Choroid plexus epithelial cell (primary cell): ENCODE data around the gene ABLIM2.

Experiments
- DNase-seq: peaks from one replicate; pipeline ENCODE4 v3.0.0-alpha.2; 2010; ENCODE audit warnings: low read depth
- H3K4me3 ChIP-seq: 2 replicates; pipeline ENCODE4 v1.5.1; 2011; ENCODE audit warnings: low read depth, mild to moderate bottlenecking, control low read depth, low read length, moderate library complexity
- TF ChIP-seq, protein P1 (sequence below): conservative IDR thresholded peaks from 2 replicates; pipeline ENCODE4 v1.5.1; 2011; ENCODE audit warnings: low read depth, mild to moderate bottlenecking, control low read depth, inconsistent platforms, low read length, moderate library complexity

Gene ABLIM2

GRCh38 chr4:7998447-7998846 lies 160.2 kb downstream of the ABLIM2 start:
- TF ChIP-seq, protein P1, sequence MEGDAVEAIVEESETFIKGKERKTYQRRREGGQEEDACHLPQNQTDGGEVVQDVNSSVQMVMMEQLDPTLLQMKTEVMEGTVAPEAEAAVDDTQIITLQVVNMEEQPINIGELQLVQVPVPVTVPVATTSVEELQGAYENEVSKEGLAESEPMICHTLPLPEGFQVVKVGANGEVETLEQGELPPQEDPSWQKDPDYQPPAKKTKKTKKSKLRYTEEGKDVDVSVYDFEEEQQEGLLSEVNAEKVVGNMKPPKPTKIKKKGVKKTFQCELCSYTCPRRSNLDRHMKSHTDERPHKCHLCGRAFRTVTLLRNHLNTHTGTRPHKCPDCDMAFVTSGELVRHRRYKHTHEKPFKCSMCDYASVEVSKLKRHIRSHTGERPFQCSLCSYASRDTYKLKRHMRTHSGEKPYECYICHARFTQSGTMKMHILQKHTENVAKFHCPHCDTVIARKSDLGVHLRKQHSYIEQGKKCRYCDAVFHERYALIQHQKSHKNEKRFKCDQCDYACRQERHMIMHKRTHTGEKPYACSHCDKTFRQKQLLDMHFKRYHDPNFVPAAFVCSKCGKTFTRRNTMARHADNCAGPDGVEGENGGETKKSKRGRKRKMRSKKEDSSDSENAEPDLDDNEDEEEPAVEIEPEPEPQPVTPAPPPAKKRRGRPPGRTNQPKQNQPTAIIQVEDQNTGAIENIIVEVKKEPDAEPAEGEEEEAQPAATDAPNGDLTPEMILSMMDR, result no peak
- DNase-seq, result no peak
- H3K4me3 ChIP-seq, result no peak overlapping the region

- TF ChIP-seq, protein P1, result no peak
- H3K4me3 ChIP-seq, result no peak overlapping the region
- no peak for DNase-seq
Measured at GRCh38 chr4:7995866-7996265, 162.7 kb downstream of the ABLIM2 start.

GRCh38 chr4:7995135-7995534 lies 163.5 kb downstream of the ABLIM2 start:
- DNase-seq, result no peak
- H3K4me3 ChIP-seq, result no peak overlapping the region
- TF ChIP-seq, protein P1, result no peak

DNA sequence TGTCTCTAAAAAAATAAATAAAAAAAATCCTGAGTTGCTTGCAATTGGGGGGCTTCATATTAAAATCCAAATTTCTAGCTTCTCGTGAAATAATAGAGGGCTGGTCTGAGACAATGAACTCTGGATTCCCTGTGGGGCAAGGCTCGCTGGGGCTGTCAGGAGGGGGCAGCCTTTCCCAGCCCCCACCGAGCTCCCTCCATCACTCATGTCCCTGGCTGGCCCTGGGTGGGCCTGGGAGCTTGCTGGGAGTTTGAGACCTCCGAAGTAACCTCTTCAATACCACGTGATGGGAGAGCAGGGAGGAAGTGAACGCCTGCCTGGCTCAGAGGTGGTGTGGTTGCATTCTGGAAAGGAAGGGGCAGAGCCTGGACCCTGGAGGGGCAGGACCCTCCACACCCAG lies 164.9 kb downstream of the ABLIM2 start:
- H3K4me3 ChIP-seq, result no peak overlapping the region
- TF ChIP-seq, protein P1, result no peak
- no peak for DNase-seq

DNA sequence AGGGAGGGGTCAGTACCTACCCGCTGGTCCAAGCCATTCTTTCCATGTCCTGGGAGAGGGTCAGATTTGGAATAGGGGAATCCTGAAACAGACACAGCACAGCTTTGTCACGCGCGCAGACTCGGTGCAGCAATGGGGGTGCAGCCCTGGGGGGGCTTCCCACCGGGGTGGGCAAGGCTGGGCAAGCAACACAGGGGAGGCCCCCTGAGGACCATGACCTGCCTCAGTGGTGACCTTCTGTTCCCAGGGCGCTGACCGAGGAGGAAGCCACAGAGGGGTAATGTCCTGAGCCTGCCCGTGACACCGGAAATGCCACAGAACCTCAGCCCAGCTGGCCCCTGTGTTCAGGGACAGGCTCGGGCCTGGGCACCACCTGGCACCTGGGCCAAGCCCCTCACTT lies 165.8 kb downstream of the ABLIM2 start:
- no peak for DNase-seq
- H3K4me3 ChIP-seq, result no peak overlapping the region
- TF ChIP-seq, protein P1, result no peak

DNA sequence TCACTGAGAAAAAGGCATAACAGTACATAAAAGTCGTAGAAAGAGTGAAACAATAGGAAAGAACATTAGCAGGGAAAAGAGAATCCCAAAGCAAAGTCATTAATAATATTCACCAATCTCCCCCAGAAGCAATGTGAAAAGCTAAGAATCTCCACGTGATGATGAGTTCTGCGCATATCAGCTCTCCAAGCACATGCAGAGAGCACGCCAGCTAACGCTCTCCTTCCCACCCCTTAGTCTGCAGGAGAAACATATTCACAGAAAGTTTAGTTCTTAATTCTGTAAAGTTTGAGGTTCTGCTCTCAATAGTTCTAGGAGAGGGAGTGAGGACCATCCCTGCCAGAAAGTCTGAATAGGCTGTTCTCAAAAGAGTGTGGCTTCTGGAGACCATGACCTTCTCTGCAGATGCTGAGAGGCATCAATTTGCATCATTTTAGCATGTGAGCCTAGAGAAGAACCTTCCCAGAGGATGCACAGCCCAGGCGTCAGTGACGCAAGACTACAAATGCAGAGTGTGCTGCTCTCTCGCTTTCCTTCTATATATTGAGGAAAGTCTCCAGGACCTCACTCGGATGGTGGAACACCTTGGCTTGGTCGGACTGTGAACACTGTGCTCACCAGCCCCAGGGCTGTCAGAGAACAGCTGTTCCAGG lies 167.7 kb downstream of the ABLIM2 start:
- TF ChIP-seq, protein P1, result no peak
- DNase-seq, result peak; percentile 13
- H3K4me3 ChIP-seq, result no peak overlapping the region

DNA sequence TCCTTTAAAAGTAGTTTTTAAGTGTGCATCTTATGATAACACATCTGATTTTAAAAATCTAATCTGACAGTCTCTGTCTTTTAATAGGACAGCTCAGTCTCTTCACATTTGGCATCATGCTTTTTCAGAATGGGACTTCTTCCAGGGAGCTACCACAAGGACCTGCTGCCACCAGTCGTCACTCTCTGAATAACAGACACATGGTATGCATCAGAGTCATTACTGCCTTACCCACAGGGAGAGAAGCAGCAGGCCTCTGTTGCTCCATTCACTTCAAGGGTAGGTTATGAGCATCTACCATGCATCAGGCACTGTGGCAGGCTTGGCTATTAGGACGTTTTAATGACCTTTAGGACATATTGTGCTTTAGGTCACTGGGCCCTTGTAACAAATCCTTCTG lies 169.0 kb downstream of the ABLIM2 start:
- DNase-seq, result no peak
- H3K4me3 ChIP-seq, result no peak overlapping the region
- TF ChIP-seq, protein P1, result no peak
